HepG2 (cell line): ENCODE measurements around the gene MARF1. TPM values are rescaled to one million over a fixed set of nuclear protein-coding genes. Genes with fewer than 3 reads are reported as not detected.

Experiments used
- CAMTA2 ChIP-seq: sonication (generic); formaldehyde crosslinking; IDR thresholded peaks from 2 replicates; pipeline ENCODE4 v1.4.0; 2020; ENCODE audit warnings: mild to moderate bottlenecking, missing genetic modification reagents, borderline replicate concordance
- CHD4 ChIP-seq: fragments of 200-600 bp; sonication (generic); IDR thresholded peaks from 2 replicates; pipeline ENCODE4 v1.7.0; 2017; ENCODE audit warnings: mild to moderate bottlenecking, low read length, borderline replicate concordance
- FOXA1 ChIP-seq, 2 experiments: fragments of 450-650 bp in 1 of 2; sonication (generic) in 1 of 2; formaldehyde crosslinking in 1 of 2; IDR thresholded peaks; 2 replicates each; pipeline versions ENCODE4 v1.4.0 to v1.6.1; 2016 to 2020; ENCODE audit warnings: missing genetic modification reagents in 1 of 2
- HNRNPL ChIP-seq: fragments of 200-400 bp; formaldehyde crosslinking; IDR thresholded peaks from 2 replicates; pipeline ENCODE4 v1.6.1; 2017; ENCODE audit warnings: mild to moderate bottlenecking, low read depth, low read length
- HOXA7 ChIP-seq: sonication (generic); formaldehyde crosslinking; IDR thresholded peaks from 2 replicates; pipeline ENCODE4 v1.8.1; 2022; ENCODE audit warnings: mild to moderate bottlenecking, missing genetic modification reagents, moderate library complexity
- KMT2A ChIP-seq: sonication (generic); formaldehyde crosslinking; IDR thresholded peaks from 2 replicates; pipeline ENCODE4 v1.4.0; 2020; ENCODE audit warnings: missing genetic modification reagents
- MLLT10 ChIP-seq: sonication (generic); formaldehyde crosslinking; IDR thresholded peaks from 2 replicates; pipeline ENCODE4 v1.4.0; 2020; ENCODE audit warnings: missing genetic modification reagents
- NFE2 ChIP-seq: sonication (generic); formaldehyde crosslinking; IDR thresholded peaks from 2 replicates; pipeline ENCODE4 v1.4.0; 2020; ENCODE audit warnings: missing genetic modification reagents
- NFE2L1 ChIP-seq: sonication (generic); formaldehyde crosslinking; IDR thresholded peaks from 2 replicates; pipeline ENCODE4 v1.4.0; 2020; ENCODE audit warnings: missing genetic modification reagents, mild to moderate bottlenecking, borderline replicate concordance
- NFKB2 ChIP-seq: sonication (generic); formaldehyde crosslinking; IDR thresholded peaks from 2 replicates; pipeline ENCODE4 v1.4.0; 2020; ENCODE audit warnings: missing genetic modification reagents, borderline replicate concordance
- PAWR ChIP-seq: sonication (generic); formaldehyde crosslinking; IDR thresholded peaks from 2 replicates; pipeline ENCODE4 v1.4.0; 2020; ENCODE audit warnings: missing genetic modification reagents, mild to moderate bottlenecking, borderline replicate concordance
- PCBP1 ChIP-seq: fragments of 200-400 bp; formaldehyde crosslinking; IDR thresholded peaks from 2 replicates; pipeline ENCODE4 v1.6.1; 2017; ENCODE audit warnings: mild to moderate bottlenecking, low read depth, low read length, borderline replicate concordance
- PTBP1 ChIP-seq: fragments of 200-400 bp; formaldehyde crosslinking; IDR thresholded peaks from 2 replicates; pipeline ENCODE4 v1.6.1; 2018; ENCODE audit warnings: low read length, low read depth; ENCODE audit not compliant: poor library complexity, severe bottlenecking
- SPEN ChIP-seq: sonication (generic); formaldehyde crosslinking; IDR thresholded peaks from 2 replicates; pipeline ENCODE4 v1.5.1; 2020; ENCODE audit warnings: low read depth, mild to moderate bottlenecking, missing genetic modification reagents
- XRCC5 ChIP-seq: fragments of 200-400 bp; formaldehyde crosslinking; optimal IDR thresholded peaks from 2 replicates; pipeline ENCODE3; 2017; ENCODE audit warnings: mild to moderate bottlenecking, low read length
- ZFP62 ChIP-seq: sonication (generic); formaldehyde crosslinking; IDR thresholded peaks from 2 replicates; pipeline ENCODE4 v1.4.0; 2020; ENCODE audit warnings: missing genetic modification reagents
- ZIK1 ChIP-seq: sonication (generic); formaldehyde crosslinking; IDR thresholded peaks from 2 replicates; pipeline ENCODE4 v1.5.0; 2020; ENCODE audit warnings: mild to moderate bottlenecking, low read depth, missing genetic modification reagents, borderline replicate concordance
- ZKSCAN8 ChIP-seq: IDR thresholded peaks from 2 replicates; pipeline ENCODE4 v1.6.1; 2016; ENCODE audit warnings: borderline replicate concordance, missing genetic modification reagents, missing compliant biosample characterization
- ZMYM2 ChIP-seq: sonication (generic); formaldehyde crosslinking; IDR thresholded peaks from 2 replicates; pipeline ENCODE4 v1.8.0; 2022; ENCODE audit warnings: mild to moderate bottlenecking, missing genetic modification reagents
- ZNF562 ChIP-seq: sonication (generic); formaldehyde crosslinking; IDR thresholded peaks from 2 replicates; pipeline ENCODE4 v1.8.0; 2022; ENCODE audit warnings: missing genetic modification reagents, borderline replicate concordance
- ZNF569 ChIP-seq: sonication (generic); formaldehyde crosslinking; IDR thresholded peaks from 2 replicates; pipeline ENCODE4 v1.5.0; 2020; ENCODE audit warnings: mild to moderate bottlenecking, missing genetic modification reagents, moderate library complexity, borderline replicate concordance
- ZNF589 ChIP-seq: sonication (generic); formaldehyde crosslinking; conservative IDR thresholded peaks from 2 replicates; pipeline ENCODE4 v1.8.0; 2022; ENCODE audit warnings: mild to moderate bottlenecking, moderate library complexity, missing genetic modification reagents
- ZNF607 ChIP-seq: sonication (generic); formaldehyde crosslinking; IDR thresholded peaks from 2 replicates; pipeline ENCODE4 v1.5.1; 2020; ENCODE audit warnings: missing genetic modification reagents, mild to moderate bottlenecking, borderline replicate concordance
- ZNF766 ChIP-seq: sonication (generic); formaldehyde crosslinking; IDR thresholded peaks from 2 replicates; pipeline ENCODE4 v1.5.0; 2020; ENCODE audit warnings: missing genetic modification reagents, borderline replicate concordance
- polyA plus RNA-seq, 8 experiments: library from polyadenylated mRNA; depleted of rRNA in 3 of 8; stranded (reverse) in 7 of 8; unstranded in 1 of 8; fragments of >200 nt; fragmentation: Illumina TruSeq in 4 of 8; extraction: Trizol in 4 of 8; gene quantifications; 2 replicates each; pipeline versions ENCODE4 v1.2.1 to v1.2.3, GENCODE V29; 2011 to 2016; ENCODE audit warnings: low read depth in 4 of 8, missing spikeins in 1 of 8, mixed read lengths in 1 of 8; ENCODE audit not compliant: insufficient read depth in 1 of 8
- total RNA-seq, 5 experiments: library from RNA; depleted of rRNA; stranded (reverse); fragments of >200 nt; fragmentation: Illumina TruSeq; extraction: Trizol; gene quantifications; 2 replicates each; pipeline ENCODE4 v1.2.3, GENCODE V29; 2016; ENCODE audit warnings: low read depth in 1 of 5
- TF ChIP-seq, protein P1 (sequence below): sonication (generic); IDR thresholded peaks from 2 replicates; pipeline ENCODE4 v1.6.1; 2016; ENCODE audit warnings: low read depth, borderline replicate concordance
- TF ChIP-seq, protein P2 (sequence below): IDR thresholded peaks from 2 replicates; pipeline ENCODE4 v1.6.1; 2016
- TF ChIP-seq, protein P3 (sequence below): sonication (generic); formaldehyde crosslinking; IDR thresholded peaks from 2 replicates; pipeline ENCODE4 v1.4.0; 2020; ENCODE audit warnings: missing genetic modification reagents, mild to moderate bottlenecking, borderline replicate concordance
- TF ChIP-seq, protein P4 (sequence below): sonication (generic); formaldehyde crosslinking; IDR thresholded peaks from 2 replicates; pipeline ENCODE4 v1.4.0; 2020; ENCODE audit warnings: mild to moderate bottlenecking, low read depth, missing genetic modification reagents

The MARF1 gene
- total and polyA plus RNA-seq, 2 of the 13 experiments (the other 11 are each of a cell fraction or from before 2014, with no cell fraction given): 8.7 to 20.7 TPM

DNA sequence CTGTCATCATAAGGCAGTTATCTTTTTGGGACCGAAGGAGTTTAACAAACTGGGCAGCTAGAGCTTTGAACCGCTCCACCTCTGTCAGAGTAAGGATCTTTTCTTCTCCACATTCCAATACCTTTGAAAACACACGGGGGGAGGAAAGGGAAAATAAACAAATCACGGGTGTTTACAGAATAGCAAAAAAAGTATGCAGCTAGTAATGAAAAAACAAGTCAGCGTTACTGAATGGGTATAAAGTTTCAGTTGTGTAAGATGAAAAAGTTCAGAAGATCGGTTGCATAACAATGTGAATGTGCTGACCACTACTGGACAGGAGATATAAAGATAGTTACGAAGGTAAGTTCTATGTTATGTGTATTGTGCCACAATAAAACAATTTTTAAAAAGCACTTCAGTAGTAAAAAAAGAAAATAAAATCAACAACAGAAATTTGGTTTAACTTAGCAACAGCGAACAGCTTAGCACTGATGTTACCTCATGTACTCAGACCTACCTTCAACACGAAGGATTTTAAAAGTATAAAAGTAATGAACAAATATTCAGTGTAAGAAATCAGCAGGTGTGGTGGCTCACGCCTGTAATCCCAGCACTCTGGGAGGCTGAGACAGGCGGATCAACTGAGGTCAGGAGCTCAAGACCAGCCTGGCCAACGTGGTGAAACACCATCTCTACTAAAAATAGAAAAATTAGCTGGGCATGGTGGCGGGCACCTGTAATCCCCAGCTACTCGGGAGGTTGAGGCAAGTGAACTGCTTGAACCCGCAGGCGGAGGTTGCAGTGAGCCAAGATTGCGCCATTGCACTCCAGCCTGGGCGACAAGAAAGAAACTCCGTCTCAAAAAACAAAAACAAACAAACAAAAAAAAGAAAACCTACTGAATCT is 34.3 kb downstream of the MARF1 start (continued):
- TF ChIP-seq ZNF562 (CRISPR knock-in tag) (no peak), SPEN (CRISPR knock-in tag) (no peak), ZNF766 (CRISPR knock-in tag) (no peak), NFKB2 (CRISPR knock-in tag) (no peak), NFE2 (CRISPR knock-in tag) (no peak), CAMTA2 (CRISPR knock-in tag) (no peak), XRCC5 (no peak), ZIK1 (CRISPR knock-in tag) (no peak), ZNF569 (CRISPR knock-in tag) (no peak), ZNF589 (CRISPR knock-in tag) (no peak), PAWR (CRISPR knock-in tag) (no peak), FOXA1 (IDR thresholded peaks at IDR 0.05) (peak; percentile 65), FOXA1 (CRISPR knock-in tag; IDR thresholded peaks at IDR 0.05) (peak; percentile 76), HNRNPL (no peak), ZNF607 (CRISPR knock-in tag) (no peak), MLLT10 (CRISPR knock-in tag) (no peak), NFE2L1 (no peak), PCBP1 (no peak), ZMYM2 (CRISPR knock-in tag) (peak; percentile 87; the same call in 1 of the 2 replicates), KMT2A (CRISPR knock-in tag) (no peak), ZKSCAN8 (CRISPR knock-in tag) (peak; percentile 86), PTBP1 (no peak), HOXA7 (no peak), ZFP62 (CRISPR knock-in tag) (no peak), CHD4 (no peak)
- TF ChIP-seq, protein P1, sequence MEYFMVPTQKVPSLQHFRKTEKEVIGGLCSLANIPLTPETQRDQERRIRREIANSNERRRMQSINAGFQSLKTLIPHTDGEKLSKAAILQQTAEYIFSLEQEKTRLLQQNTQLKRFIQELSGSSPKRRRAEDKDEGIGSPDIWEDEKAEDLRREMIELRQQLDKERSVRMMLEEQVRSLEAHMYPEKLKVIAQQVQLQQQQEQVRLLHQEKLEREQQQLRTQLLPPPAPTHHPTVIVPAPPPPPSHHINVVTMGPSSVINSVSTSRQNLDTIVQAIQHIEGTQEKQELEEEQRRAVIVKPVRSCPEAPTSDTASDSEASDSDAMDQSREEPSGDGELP: peak; percentile 60; the same call in 1 of the 2 replicates
- TF ChIP-seq, protein P2, sequence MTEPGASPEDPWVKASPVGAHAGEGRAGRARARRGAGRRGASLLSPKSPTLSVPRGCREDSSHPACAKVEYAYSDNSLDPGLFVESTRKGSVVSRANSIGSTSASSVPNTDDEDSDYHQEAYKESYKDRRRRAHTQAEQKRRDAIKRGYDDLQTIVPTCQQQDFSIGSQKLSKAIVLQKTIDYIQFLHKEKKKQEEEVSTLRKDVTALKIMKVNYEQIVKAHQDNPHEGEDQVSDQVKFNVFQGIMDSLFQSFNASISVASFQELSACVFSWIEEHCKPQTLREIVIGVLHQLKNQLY (CRISPR knock-in tag): no peak
- TF ChIP-seq, protein P3, sequence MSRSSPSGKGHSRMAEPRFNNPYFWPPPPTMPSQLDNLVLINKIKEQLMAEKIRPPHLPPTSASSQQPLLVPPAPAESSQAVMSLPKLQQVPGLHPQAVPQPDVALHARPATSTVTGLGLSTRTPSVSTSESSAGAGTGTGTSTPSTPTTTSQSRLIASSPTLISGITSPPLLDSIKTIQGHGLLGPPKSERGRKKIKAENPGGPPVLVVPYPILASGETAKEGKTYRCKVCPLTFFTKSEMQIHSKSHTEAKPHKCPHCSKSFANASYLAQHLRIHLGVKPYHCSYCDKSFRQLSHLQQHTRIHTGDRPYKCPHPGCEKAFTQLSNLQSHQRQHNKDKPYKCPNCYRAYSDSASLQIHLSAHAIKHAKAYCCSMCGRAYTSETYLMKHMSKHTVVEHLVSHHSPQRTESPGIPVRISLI (CRISPR knock-in tag): peak; percentile 98
- TF ChIP-seq, protein P4, sequence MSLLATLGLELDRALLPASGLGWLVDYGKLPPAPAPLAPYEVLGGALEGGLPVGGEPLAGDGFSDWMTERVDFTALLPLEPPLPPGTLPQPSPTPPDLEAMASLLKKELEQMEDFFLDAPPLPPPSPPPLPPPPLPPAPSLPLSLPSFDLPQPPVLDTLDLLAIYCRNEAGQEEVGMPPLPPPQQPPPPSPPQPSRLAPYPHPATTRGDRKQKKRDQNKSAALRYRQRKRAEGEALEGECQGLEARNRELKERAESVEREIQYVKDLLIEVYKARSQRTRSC (CRISPR knock-in tag): no peak
